Measurements from ENCODE around the gene SLC4A3.
A peak's percentile ranks its signal among the peaks of the same experiment; 100 is the strongest.

Gene SLC4A3, protein sequence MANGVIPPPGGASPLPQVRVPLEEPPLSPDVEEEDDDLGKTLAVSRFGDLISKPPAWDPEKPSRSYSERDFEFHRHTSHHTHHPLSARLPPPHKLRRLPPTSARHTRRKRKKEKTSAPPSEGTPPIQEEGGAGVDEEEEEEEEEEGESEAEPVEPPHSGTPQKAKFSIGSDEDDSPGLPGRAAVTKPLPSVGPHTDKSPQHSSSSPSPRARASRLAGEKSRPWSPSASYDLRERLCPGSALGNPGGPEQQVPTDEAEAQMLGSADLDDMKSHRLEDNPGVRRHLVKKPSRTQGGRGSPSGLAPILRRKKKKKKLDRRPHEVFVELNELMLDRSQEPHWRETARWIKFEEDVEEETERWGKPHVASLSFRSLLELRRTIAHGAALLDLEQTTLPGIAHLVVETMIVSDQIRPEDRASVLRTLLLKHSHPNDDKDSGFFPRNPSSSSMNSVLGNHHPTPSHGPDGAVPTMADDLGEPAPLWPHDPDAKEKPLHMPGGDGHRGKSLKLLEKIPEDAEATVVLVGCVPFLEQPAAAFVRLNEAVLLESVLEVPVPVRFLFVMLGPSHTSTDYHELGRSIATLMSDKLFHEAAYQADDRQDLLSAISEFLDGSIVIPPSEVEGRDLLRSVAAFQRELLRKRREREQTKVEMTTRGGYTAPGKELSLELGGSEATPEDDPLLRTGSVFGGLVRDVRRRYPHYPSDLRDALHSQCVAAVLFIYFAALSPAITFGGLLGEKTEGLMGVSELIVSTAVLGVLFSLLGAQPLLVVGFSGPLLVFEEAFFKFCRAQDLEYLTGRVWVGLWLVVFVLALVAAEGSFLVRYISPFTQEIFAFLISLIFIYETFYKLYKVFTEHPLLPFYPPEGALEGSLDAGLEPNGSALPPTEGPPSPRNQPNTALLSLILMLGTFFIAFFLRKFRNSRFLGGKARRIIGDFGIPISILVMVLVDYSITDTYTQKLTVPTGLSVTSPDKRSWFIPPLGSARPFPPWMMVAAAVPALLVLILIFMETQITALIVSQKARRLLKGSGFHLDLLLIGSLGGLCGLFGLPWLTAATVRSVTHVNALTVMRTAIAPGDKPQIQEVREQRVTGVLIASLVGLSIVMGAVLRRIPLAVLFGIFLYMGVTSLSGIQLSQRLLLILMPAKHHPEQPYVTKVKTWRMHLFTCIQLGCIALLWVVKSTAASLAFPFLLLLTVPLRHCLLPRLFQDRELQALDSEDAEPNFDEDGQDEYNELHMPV

GRCh38 chr2:219627103-219628100 lies at the start of gene SLC4A3:
Gene SLC4A3, plus strand, starts transcription at chr2:219627630. Its CDS starts 363 bp downstream, at chr2:219627993.
- no peak for DNase-seq

- no peak for DNase-seq
Observed at GRCh38 chr2:219578811-219579613, 48.4 kb upstream of the SLC4A3 start.

GRCh38 chr2:219581346-219581745 lies 46.1 kb upstream of the SLC4A3 start:
- no peak for DNase-seq

DNA sequence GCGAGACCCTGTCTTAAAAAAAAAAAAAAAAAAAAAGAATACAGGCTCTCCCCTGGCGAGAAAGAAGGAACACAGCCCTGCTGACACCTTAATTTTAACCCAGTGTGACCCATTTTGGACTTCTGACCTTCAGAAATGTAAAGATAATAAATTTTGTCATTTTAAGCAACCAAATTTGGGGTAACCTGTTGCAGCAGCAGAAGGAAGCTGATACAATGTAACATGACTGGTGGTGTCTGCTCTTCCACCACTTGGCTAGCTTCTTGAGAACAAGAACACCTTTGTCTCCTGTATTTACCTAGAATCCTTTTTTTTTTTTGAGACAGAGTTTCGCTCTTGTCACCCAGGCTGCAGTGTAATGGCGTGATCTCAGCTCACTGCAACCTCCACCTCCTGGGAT lies 36.3 kb upstream of the SLC4A3 start:
- no peak for DNase-seq

DNA sequence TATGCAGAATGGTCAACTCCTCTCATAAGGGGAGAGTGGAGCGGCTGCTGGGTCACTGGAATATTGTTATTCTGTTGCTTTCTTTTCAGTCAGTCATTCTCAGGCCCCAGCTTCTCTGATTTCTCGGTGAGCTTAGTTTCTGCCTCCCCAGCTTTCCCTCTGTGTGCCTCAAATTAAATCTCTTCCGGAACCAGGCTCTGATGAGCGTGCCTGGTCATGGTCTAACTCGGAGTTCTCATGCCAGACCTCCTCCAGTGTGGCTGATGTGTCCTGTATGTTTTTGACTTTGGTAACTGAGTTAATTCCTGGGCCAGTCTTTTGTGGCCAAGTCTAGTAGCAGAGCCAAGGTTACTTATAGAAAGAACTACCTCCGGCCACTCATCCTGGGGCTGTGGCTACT lies 34.7 kb upstream of the SLC4A3 start:
- DNase-seq: no peak

GRCh38 chr2:219593154-219593553 lies 34.3 kb upstream of the SLC4A3 start:
- DNase-seq: no peak

DNA sequence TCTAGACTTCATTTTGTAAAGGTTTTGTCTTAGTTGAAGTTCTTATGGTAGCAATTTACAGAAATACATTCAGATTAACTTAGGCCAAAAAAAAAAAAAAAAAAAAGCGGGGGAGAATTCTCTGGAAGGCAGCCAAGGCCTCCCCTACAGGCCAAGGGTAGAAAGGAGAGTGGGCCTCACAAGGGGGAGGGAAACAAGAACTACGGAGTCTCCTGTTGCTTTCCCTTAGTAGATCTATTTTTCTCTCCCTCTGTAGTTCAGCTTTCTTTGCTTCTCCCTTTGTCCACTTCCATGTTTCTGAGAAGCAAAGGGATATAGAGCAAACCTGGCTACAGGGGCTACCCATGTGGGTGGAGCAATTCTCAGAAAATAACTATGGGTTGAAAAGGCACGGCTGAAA lies 32.2 kb upstream of the SLC4A3 start:
- DNase-seq: no peak

DNA sequence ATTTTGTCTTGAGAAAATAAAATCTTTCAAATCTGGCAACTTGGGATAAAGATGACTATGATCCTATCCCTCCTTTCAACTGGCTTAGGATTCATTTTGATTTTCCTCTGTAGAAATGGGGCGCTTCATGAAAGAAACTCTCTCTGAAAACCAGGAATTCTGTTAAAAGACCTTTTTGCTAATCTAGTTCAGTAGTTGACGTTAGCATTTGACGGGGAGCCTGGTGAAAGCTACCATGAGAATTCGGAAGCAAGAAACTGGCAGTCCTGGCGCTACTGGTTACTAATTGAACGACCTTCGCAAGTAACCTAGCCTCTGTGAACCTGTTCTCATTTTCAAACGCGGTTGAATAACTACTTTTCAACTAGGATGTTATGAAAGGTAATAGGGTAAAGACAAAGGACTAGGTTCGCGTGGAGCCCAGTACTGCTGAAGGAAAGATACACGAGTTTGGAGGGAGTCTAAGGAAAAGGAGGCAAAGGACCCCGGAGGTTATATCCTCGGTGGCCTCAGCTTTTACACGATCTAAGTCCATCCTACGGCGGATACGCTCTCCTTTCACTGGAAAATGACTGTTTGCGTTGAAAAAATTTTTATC lies 30.4 kb upstream of the SLC4A3 start:
- no peak for DNase-seq

DNA sequence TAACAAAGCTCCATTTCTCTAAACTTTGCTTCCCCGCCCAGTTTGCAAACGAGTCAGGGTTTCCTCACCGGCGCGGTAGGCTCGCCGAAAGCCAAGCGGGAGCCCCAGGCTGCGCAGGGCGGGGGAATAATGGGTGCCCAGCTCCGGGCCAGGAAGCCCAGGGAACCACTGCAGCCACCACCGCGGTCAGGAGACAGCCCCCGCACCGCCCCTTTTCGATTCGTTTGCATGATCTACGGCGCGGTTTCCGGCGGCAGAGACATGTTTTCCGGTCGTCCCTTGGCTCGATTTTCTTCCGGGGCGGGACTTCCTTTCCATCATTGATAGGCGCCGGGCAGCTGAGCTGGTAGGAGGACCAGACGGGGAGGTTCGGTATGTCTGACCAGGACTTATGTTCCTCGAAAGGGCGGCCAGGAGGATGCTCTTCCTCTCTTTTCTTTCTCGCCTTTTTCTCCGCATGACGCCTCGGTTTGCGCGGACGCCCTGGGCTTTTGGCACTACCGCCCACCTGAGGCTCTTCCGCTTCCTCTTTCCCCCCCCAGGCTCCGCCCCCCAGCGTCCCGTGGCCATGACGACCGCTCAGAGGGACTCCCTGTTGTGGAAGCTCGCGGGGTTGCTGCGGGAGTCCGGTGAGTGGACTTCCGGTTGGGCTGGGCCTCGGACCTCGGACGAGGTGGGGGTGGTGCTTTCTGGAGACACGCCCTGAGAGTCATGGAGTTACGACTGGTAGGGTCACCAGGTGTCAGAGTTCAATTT lies 29.7 kb upstream of the SLC4A3 start, which contains the start of gene STK11IP:
TSS of gene STK11IP (plus strand) at position 306 of the 756 bp plus-strand sequence. CDS start at position 569, 263 bp downstream.
- DNase-seq: peak; percentile 81 to 88

DNA sequence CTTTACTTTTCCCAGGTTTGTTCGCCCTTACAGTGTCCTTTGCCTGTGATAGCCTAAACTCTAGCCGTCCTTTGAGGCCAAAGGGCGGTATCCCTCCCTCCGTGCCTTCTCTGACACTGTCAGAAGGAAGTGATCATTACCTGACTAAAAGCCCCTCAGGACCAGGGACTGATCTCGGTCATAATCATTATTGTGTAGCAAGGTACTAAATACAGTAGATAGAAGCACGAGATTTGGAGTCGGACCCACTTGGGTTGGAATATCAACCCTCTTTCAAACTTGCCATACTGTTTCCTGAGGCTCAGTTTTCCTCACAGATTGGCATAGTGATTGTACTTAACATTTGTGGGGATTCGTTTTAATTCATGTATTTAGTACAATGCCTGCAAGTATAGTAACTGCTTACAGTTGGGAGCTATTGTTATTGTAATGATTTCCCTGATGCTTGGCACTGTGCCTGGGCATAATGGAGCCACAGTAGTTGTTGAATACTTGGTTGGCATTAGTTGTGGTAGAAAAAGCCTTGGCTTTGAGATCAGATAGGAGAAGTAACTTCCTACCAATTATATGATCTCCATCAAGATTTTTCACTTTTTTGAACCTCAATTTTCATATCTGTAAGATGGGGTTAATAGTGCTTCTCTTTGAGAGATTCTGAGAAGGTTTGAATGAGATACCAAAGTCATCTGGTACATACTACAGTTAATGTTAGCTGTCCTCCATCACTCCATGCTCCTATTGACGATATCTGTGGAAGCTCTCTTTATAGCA lies 28.9 kb upstream of the SLC4A3 start:
- DNase-seq: no peak

DNA sequence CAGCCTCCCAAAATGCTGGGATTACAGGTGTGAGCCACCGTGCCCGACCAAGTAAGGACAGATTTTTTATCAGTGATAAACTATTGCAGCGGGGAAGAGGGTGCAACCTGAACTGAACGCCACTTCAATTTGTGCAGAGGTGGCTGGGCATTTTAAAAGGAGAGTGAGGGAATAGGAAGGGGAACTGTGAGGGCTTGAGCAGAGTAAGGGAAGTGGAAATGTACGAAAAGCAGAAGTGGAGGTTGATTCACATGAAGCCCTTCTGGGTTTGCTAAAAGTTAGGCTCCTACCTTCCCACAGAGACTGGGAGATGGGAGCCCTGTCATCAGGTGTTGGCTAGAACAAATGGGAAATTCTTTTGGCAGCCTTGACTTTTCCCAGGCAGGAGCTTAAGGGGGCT lies 23.7 kb upstream of the SLC4A3 start:
- DNase-seq: no peak

GRCh38 chr2:219605607-219605954 lies 21.8 kb upstream of the SLC4A3 start:
- DNase-seq: no peak

- DNase-seq: no peak
Observed at GRCh38 chr2:219607931-219608330, 19.5 kb upstream of the SLC4A3 start.

DNA sequence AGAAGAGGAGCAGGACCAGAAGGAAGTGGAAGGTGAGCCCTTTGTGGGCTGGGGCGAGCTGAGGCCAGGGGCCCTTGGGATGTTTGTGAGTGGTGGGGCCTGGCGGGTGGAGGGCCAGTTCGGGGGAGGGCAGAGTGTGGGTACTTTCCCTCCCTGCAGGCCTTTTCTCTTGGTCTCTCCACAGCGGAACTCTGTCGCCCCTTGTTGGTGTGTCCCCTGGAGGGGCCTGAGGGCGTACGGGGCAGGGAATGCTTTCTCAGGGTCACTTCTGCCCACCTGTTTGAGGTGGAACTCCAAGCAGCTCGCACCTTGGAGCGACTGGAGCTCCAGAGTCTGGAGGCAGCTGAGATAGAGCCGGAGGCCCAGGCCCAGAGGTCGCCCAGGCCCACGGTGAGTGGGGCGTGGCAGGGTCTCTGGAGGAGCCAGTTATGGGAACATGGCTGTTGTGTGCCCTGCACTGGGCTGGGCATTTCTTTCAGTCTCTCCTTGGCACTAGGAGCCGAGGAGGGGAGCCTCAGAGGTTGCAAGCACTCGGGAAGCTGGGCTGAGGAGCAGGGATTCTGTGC lies 18.9 kb upstream of the SLC4A3 start:
- no peak for DNase-seq

DNA sequence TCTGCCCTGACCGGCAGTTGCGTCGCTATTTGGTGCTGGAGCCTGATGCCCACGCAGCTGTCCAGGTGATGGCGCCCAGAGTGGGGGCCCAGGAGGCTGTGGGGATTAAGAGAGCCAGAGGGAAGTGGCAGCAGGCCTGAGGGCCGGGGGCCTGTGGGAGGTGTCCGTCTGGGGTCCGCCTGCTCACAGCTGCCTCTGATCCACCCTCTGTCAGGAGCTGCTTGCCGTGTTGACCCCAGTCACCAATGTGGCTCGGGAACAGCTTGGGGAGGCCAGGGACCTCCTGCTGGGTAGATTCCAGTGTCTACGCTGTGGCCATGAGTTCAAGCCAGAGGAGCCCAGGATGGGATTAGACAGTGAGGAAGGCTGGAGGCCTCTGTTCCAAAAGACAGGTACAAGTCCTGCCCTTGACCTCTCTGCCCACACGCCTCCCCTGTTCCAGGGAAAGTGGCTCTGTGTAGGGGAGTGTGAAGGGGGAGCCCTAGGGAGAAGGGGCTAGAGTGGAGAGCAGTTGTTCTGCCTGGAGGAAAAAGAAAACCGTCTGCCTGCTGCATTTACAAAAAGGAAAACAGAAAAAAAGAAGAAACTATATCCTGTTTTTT lies 18.2 kb upstream of the SLC4A3 start:
- DNase-seq: no peak

DNA sequence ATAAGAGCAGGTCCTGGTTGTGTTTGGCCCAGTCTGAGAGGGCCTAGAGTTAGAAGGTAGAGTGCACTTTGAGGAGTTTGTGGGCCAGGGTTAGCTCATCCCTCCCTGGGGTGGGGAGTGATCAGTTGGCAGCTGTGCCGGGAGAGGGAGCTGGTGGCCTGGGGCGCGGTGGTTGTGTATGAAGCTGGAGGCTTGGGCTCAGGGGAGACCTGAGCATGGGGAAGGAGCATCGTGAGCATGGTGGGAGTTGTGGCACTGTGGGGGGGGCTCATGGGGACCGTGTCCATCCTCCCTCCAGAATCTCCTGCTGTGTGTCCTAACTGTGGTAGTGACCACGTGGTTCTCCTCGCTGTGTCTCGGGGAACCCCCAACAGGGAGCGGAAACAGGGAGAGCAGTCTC lies 16.1 kb upstream of the SLC4A3 start:
- no peak for DNase-seq

DNA sequence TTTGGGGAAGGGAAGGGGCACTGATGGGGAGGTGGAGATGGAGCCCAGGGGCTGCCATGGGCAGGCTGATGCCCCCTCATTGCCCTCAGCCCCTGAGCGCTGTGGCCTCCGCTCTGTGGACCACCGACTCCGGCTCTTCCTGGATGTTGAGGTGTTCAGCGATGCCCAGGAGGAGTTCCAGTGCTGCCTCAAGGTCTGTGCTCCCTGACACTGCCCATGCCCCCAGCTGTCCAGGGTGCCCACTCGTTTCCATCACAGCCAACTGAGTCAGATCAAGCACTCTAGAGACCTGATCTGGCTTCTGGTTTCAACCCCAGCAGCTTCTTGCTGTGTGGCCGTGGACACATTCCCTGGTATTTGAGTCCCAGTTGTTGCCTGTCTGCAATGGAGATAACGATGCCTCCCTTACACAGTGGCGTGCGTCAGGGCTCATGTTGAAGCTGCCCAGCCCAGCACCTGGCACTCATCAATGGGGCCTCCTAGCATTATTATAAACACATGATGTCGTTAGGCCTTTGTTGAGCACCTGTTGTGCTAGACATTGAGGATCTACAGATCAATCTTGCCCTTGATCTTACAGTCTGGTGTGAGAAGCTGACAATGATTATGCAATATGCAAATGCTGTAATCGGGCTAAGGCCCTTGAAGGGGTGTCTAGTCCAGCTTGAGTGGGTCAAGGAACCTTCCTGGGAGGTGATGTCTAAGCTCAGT lies 15.4 kb upstream of the SLC4A3 start:
- DNase-seq: no peak
